Measurements from ENCODE around the gene CLDN4. TPM values are rescaled to one million over a fixed set of nuclear protein-coding genes. Genes with fewer than 3 reads are reported as not detected.
"Not testable (repeated sequence)": the region's sequence is repeated elsewhere in the genome, so short reads cannot be mapped to it uniquely, and the experiment has no call there.

The CLDN4 gene
- total RNA-seq: under 1 TPM; 0.10 to 0.57 TPM

GRCh38 chr7:73830681-73831583 is at the start of gene CLDN4:
Gene CLDN4, plus strand, starts transcription at chr7:73830996. Its CDS starts 206 bp downstream, at chr7:73831202.
- Mint-ChIP-seq H3K9me3 (no peaks in the 10 kb centered on the region), H3K36me3 (no peaks in the 10 kb centered on the region), H3K27ac (no peak within 1 kb of the TSS)
- no peak for DNase-seq (ENCODE audit: low spot score in 2 of 2)
- ATAC-seq: no peak

GRCh38 chr7:73786588-73786987 is 44.2 kb upstream of the CLDN4 start:
- H3K36me3 Mint-ChIP-seq: no peaks in the 10 kb centered on the region
- H3K9me3 Mint-ChIP-seq: peaks cover 0 to under 1% of the 10 kb centered on the region in 2 donors

GRCh38 chr7:73787786-73788048 is 43.1 kb upstream of the CLDN4 start:
- not testable (repeated sequence) for H3K36me3 Mint-ChIP-seq; H3K27ac Mint-ChIP-seq; DNase-seq (ENCODE audit: low spot score in 2 of 2); ATAC-seq; H3K9me3 Mint-ChIP-seq

More at GRCh38 chr7:73786588-73786987, 44.2 kb upstream of the CLDN4 start:
- no peak for ATAC-seq
- no peak overlapping the region for H3K27ac Mint-ChIP-seq
- no peak for DNase-seq (ENCODE audit: low spot score in 2 of 2)

GRCh38 chr7:73789051-73789450 is 41.7 kb upstream of the CLDN4 start:
- ATAC-seq (no peak), DNase-seq (ENCODE audit: low spot score in 2 of 2) (no peak)
- Mint-ChIP-seq H3K36me3 (no peaks in the 10 kb centered on the region), H3K27ac (no peak overlapping the region), H3K9me3 (peaks cover 0 to 4% of the 10 kb centered on the region in 2 donors)

- ATAC-seq; DNase-seq (ENCODE audit: low spot score in 2 of 2); H3K27ac Mint-ChIP-seq; H3K36me3 Mint-ChIP-seq; H3K9me3 Mint-ChIP-seq: not testable (repeated sequence)
Observed at GRCh38 chr7:73791170-73791690, 39.6 kb upstream of the CLDN4 start.

GRCh38 chr7:73795188-73795587 is 35.6 kb upstream of the CLDN4 start:
- not testable (repeated sequence) for ATAC-seq, H3K36me3 Mint-ChIP-seq, H3K9me3 Mint-ChIP-seq

GRCh38 chr7:73796656-73797055 is 34.1 kb upstream of the CLDN4 start:
- not testable (repeated sequence) for ATAC-seq; H3K27ac Mint-ChIP-seq; H3K36me3 Mint-ChIP-seq; H3K9me3 Mint-ChIP-seq; DNase-seq (ENCODE audit: low spot score in 2 of 2)

More at GRCh38 chr7:73795188-73795587, 35.6 kb upstream of the CLDN4 start:
- H3K27ac Mint-ChIP-seq; DNase-seq (ENCODE audit: low spot score in 2 of 2): not testable (repeated sequence)

- not testable (repeated sequence) for H3K36me3 Mint-ChIP-seq; H3K9me3 Mint-ChIP-seq; H3K27ac Mint-ChIP-seq; ATAC-seq; DNase-seq (ENCODE audit: low spot score in 2 of 2)
Observed at GRCh38 chr7:73797176-73797575, 33.6 kb upstream of the CLDN4 start.

GRCh38 chr7:73799282-73800141 is 31.3 kb upstream of the CLDN4 start:
- H3K36me3 Mint-ChIP-seq: no peaks in the 10 kb centered on the region
- H3K27ac Mint-ChIP-seq: peak overlapping the region in 1 of 2 donors; percentile 4
- ATAC-seq (no peak), DNase-seq (ENCODE audit: low spot score in 2 of 2) (no peak)
- no peaks in the 10 kb centered on the region for H3K9me3 Mint-ChIP-seq

GRCh38 chr7:73801577-73801976 is 29.2 kb upstream of the CLDN4 start:
- H3K36me3 Mint-ChIP-seq: no peaks in the 10 kb centered on the region
- ATAC-seq (no peak), DNase-seq (ENCODE audit: low spot score in 2 of 2) (no peak)
- H3K27ac Mint-ChIP-seq: no peak overlapping the region
- no peaks in the 10 kb centered on the region for H3K9me3 Mint-ChIP-seq

GRCh38 chr7:73802459-73802858 is 28.3 kb upstream of the CLDN4 start:
- Mint-ChIP-seq H3K36me3 (no peaks in the 10 kb centered on the region), H3K9me3 (no peaks in the 10 kb centered on the region), H3K27ac (no peak overlapping the region)
- ATAC-seq (no peak), DNase-seq (ENCODE audit: low spot score in 2 of 2) (no peak)

- H3K36me3 Mint-ChIP-seq: peaks cover 0 to 8% of the 10 kb centered on the region in 2 donors
- DNase-seq (ENCODE audit: low spot score in 2 of 2) (no peak), ATAC-seq (no peak)
- no peak overlapping the region for H3K27ac Mint-ChIP-seq
- no peaks in the 10 kb centered on the region for H3K9me3 Mint-ChIP-seq
Observed at GRCh38 chr7:73809467-73809951, 21.3 kb upstream of the CLDN4 start.

GRCh38 chr7:73810998-73811360 is 19.8 kb upstream of the CLDN4 start:
- DNase-seq (ENCODE audit: low spot score in 2 of 2) (no peak), ATAC-seq (no peak)
- Mint-ChIP-seq H3K27ac (peak overlapping the region in 1 of 2 donors; percentile 36), H3K36me3 (peaks cover 0 to 8% of the 10 kb centered on the region in 2 donors), H3K9me3 (no peaks in the 10 kb centered on the region)

GRCh38 chr7:73811760-73812168 is 19.0 kb upstream of the CLDN4 start:
- no peaks in the 10 kb centered on the region for H3K9me3 Mint-ChIP-seq
- peaks cover 0 to 8% of the 10 kb centered on the region in 2 donors for H3K36me3 Mint-ChIP-seq
- DNase-seq (ENCODE audit: low spot score in 2 of 2): peak in 1 of 2 donors; percentile 63
- peak; percentile 84 to 90 for ATAC-seq
- no peak overlapping the region for H3K27ac Mint-ChIP-seq

GRCh38 chr7:73812996-73813395 is 17.8 kb upstream of the CLDN4 start:
- Mint-ChIP-seq H3K9me3 (no peaks in the 10 kb centered on the region), H3K36me3 (peaks cover 0 to 8% of the 10 kb centered on the region in 2 donors), H3K27ac (no peak overlapping the region)
- no peak for DNase-seq (ENCODE audit: low spot score in 2 of 2)
- ATAC-seq: no peak

GRCh38 chr7:73815436-73815835 is 15.4 kb upstream of the CLDN4 start:
- Mint-ChIP-seq H3K36me3 (peaks cover 0 to 8% of the 10 kb centered on the region in 2 donors), H3K27ac (no peak overlapping the region), H3K9me3 (no peaks in the 10 kb centered on the region)
- ATAC-seq (no peak), DNase-seq (ENCODE audit: low spot score in 2 of 2) (no peak)

GRCh38 chr7:73817121-73817520 is 13.7 kb upstream of the CLDN4 start:
- Mint-ChIP-seq H3K36me3 (peaks cover 0 to 8% of the 10 kb centered on the region in 2 donors), H3K27ac (peak overlapping the region in 1 of 2 donors; percentile 16), H3K9me3 (no peaks in the 10 kb centered on the region)
- DNase-seq (ENCODE audit: low spot score in 2 of 2) (no peak), ATAC-seq (no peak)

All from activated naive CD4-positive, alpha-beta T cell treated with anti-CD3 and anti-CD28 coated beads, Interleukin-2, amount 50 U/mL, for 72 hours (primary cell).